Trophoblast cell (in vitro differentiated cells and primary cell): ENCODE measurements around the gene TMEM198.

Experiments used
- DNase-seq, 2 donors: peaks; one replicate each; pipeline ENCODE4 v3.0.0-alpha.2; 2016
- H2AFZ ChIP-seq: 2 replicates; pipeline ENCODE4 v1.6.1; 2013; ENCODE audit warnings: low read length, moderate library complexity, mild to moderate bottlenecking; ENCODE audit not compliant: insufficient read depth, poor library complexity
- H2AK5ac ChIP-seq: 2 replicates; pipeline ENCODE4 v1.6.1; 2013; ENCODE audit warnings: mild to moderate bottlenecking, low read length
- H2BK120ac ChIP-seq: 2 replicates; pipeline ENCODE4 v1.6.1; 2013; ENCODE audit warnings: low read length, mild to moderate bottlenecking, moderate library complexity; ENCODE audit not compliant: insufficient read depth, poor library complexity
- H2BK12ac ChIP-seq: 2 replicates; pipeline ENCODE4 v1.6.1; 2013; ENCODE audit warnings: mild to moderate bottlenecking, low read length, moderate library complexity
- H2BK5ac ChIP-seq: 2 replicates; pipeline ENCODE4 v1.6.1; 2013; ENCODE audit warnings: low read length, low read depth, moderate library complexity, mild to moderate bottlenecking; ENCODE audit not compliant: poor library complexity
- H3K14ac ChIP-seq: 2 replicates; pipeline ENCODE4 v1.6.1; 2013; ENCODE audit warnings: mild to moderate bottlenecking, low read length
- H3K18ac ChIP-seq: 2 replicates; pipeline ENCODE4 v1.6.1; 2013; ENCODE audit warnings: mild to moderate bottlenecking, low read length
- H3K23ac ChIP-seq: 2 replicates; pipeline ENCODE4 v1.6.1; 2013; ENCODE audit warnings: low read length
- H3K27ac ChIP-seq: 2 replicates; pipeline ENCODE4 v1.5.1; 2013; ENCODE audit warnings: low read depth, mild to moderate bottlenecking, inconsistent platforms, low read length, moderate library complexity
- H3K27me3 ChIP-seq: 2 replicates; pipeline ENCODE4 v1.6.1; 2013; ENCODE audit warnings: inconsistent platforms, mild to moderate bottlenecking, low read length, moderate library complexity; ENCODE audit not compliant: insufficient read depth
- H3K36me3 ChIP-seq, 2 experiments: 1 replicate in 1 of 2; 2 replicates in 1 of 2; pipeline ENCODE4 v1.6.1; 2013; ENCODE audit warnings: low read length in 2 of 2, mild to moderate bottlenecking in 2 of 2, moderate library complexity in 1 of 2; ENCODE audit not compliant: insufficient read depth in 2 of 2, control insufficient read depth in 1 of 2
- H3K4ac ChIP-seq: 2 replicates; pipeline ENCODE4 v1.6.1; 2013; ENCODE audit warnings: low read depth, mild to moderate bottlenecking, low read length, moderate library complexity
- H3K4me1 ChIP-seq, 2 experiments: 1 replicate in 1 of 2; 2 replicates in 1 of 2; pipeline ENCODE4 v1.6.1; 2013; ENCODE audit warnings: low read length in 2 of 2, mild to moderate bottlenecking in 2 of 2, moderate library complexity in 1 of 2; ENCODE audit not compliant: insufficient read depth in 2 of 2, control insufficient read depth in 1 of 2
- H3K4me2 ChIP-seq: 2 replicates; pipeline ENCODE4 v1.6.1; 2013; ENCODE audit warnings: inconsistent platforms, mild to moderate bottlenecking, low read length, moderate library complexity
- H3K4me3 ChIP-seq: 2 replicates; pipeline ENCODE4 v1.5.1; 2013; ENCODE audit warnings: mild to moderate bottlenecking, low read depth, low read length, inconsistent platforms
- H3K79me1 ChIP-seq: one replicate; pipeline ENCODE4 v1.6.1; 2013; ENCODE audit warnings: low read length
- H3K79me2 ChIP-seq: 2 replicates; pipeline ENCODE4 v1.6.1; 2013; ENCODE audit warnings: low read length, mild to moderate bottlenecking; ENCODE audit not compliant: control insufficient read depth, insufficient read depth, poor library complexity
- H3K9ac ChIP-seq: 2 replicates; pipeline ENCODE4 v1.6.1; 2013; ENCODE audit warnings: mild to moderate bottlenecking, low read length
- H3K9me3 ChIP-seq: 2 replicates; pipeline ENCODE4 v1.6.1; 2013; ENCODE audit warnings: low read depth, mild to moderate bottlenecking, control low read depth, inconsistent platforms, low read length; ENCODE audit not compliant: insufficient read depth
- H4K12ac ChIP-seq: 2 replicates; pipeline ENCODE4 v1.6.1; 2013; ENCODE audit warnings: low read depth, mild to moderate bottlenecking, low read length, moderate library complexity
- H4K8ac ChIP-seq: 2 replicates; pipeline ENCODE4 v1.6.1; 2013; ENCODE audit warnings: low read depth, mild to moderate bottlenecking, low read length, moderate library complexity
- H4K91ac ChIP-seq: one replicate; pipeline ENCODE4 v1.6.1; 2013; ENCODE audit warnings: low read depth, mild to moderate bottlenecking, low read length, moderate library complexity
- WGBS: extraction: QIAGEN DNeasy Blood & Tissue Kit; methylation state at CpG from one replicate; pipeline ENCODE4 v1.1.7; 2013; ENCODE audit warnings: missing lambda C conversion rate; ENCODE audit not compliant: insufficient read length, insufficient coverage; ENCODE audit errors: extremely low coverage; 5-methylcytosine and 5-hydroxymethylcytosine counted together

TMEM198 gene

GRCh38 chr2:219537657-219538488 is 6.0 kb upstream of the TMEM198 start:
- H3K27me3 ChIP-seq, result no peaks in the 10 kb centered on the region
- no peak overlapping the region for H4K12ac ChIP-seq
- no peaks in the 10 kb centered on the region for H3K9me3 ChIP-seq
- H2AK5ac ChIP-seq, result no peak overlapping the region
- H3K9ac ChIP-seq, result no peak overlapping the region
- peaks cover 3% of the 10 kb centered on the region for H3K79me2 ChIP-seq
- H3K4ac ChIP-seq, result no peak overlapping the region
- no peak overlapping the region for H2BK5ac ChIP-seq
- no CpG with 5 or more reads among the region's 15 CpGs for WGBS
- no peak overlapping the region for H3K4me2 ChIP-seq
- no peak overlapping the region for H3K23ac ChIP-seq
- no peak overlapping the region for H2AFZ ChIP-seq
- peaks cover 8 to 22% of the 10 kb centered on the region in 2 experiments for H3K4me1 ChIP-seq
- no peak overlapping the region for H2BK120ac ChIP-seq
- H3K18ac ChIP-seq, result peak overlapping the region; percentile 29
- H3K27ac ChIP-seq, result peak overlapping the region; percentile 8
- DNase-seq, result peak in 1 of 2 donors; percentile 18
- H4K8ac ChIP-seq, result no peak overlapping the region
- H3K79me1 ChIP-seq, result peaks cover 4% of the 10 kb centered on the region
- H4K91ac ChIP-seq, result no peak overlapping the region
- no peak overlapping the region for H2BK12ac ChIP-seq
- H3K36me3 ChIP-seq, result peaks cover 31 to 33% of the 10 kb centered on the region in 2 experiments
- H3K4me3 ChIP-seq, result no peak overlapping the region
- no peak overlapping the region for H3K14ac ChIP-seq

- DNase-seq, result no peak
- no peak overlapping the region for H2BK12ac ChIP-seq
- no CpG with 5 or more reads among the region's 6 CpGs for WGBS
These were observed 5.3 kb upstream of the TMEM198 start for GRCh38 chr2:219538504-219538951.

GRCh38 chr2:219538956-219539788 is 4.7 kb upstream of the TMEM198 start:
- Histone ChIP-seq H3K18ac (no peak overlapping the region), H3K23ac (no peak overlapping the region), H4K8ac (no peak overlapping the region), H3K4ac (no peak overlapping the region), H2BK120ac (no peak overlapping the region), H2BK5ac (no peak overlapping the region), H4K91ac (no peak overlapping the region), H3K36me3 (peaks cover 31 to 33% of the 10 kb centered on the region in 2 experiments), H3K9me3 (no peaks in the 10 kb centered on the region), H4K12ac (no peak overlapping the region), H3K9ac (no peak overlapping the region), H3K27me3 (no peaks in the 10 kb centered on the region), H3K14ac (no peak overlapping the region), H3K79me1 (peaks cover 9% of the 10 kb centered on the region), H2AFZ (no peak overlapping the region), H3K4me3 (no peak overlapping the region), H3K4me1 (peaks cover 8 to 24% of the 10 kb centered on the region in 2 experiments), H2AK5ac (no peak overlapping the region), H3K27ac (no peak overlapping the region), H2BK12ac (no peak overlapping the region), H3K79me2 (peaks cover 8% of the 10 kb centered on the region), H3K4me2 (no peak overlapping the region)
- WGBS, result no CpG with 5 or more reads among the region's 32 CpGs
- no peak for DNase-seq

More at GRCh38 chr2:219538504-219538951, 5.3 kb upstream of the TMEM198 start:
- Histone ChIP-seq H3K4me2 (no peak overlapping the region), H3K23ac (no peak overlapping the region), H3K4me3 (no peak overlapping the region), H3K14ac (no peak overlapping the region), H3K27ac (peak overlapping the region; percentile 8), H4K8ac (no peak overlapping the region), H2AFZ (no peak overlapping the region), H3K27me3 (no peaks in the 10 kb centered on the region), H3K9ac (no peak overlapping the region), H4K91ac (no peak overlapping the region), H4K12ac (no peak overlapping the region), H3K9me3 (no peaks in the 10 kb centered on the region), H2BK120ac (no peak overlapping the region), H3K4ac (no peak overlapping the region), H2BK5ac (no peak overlapping the region), H3K4me1 (peaks cover 8 to 22% of the 10 kb centered on the region in 2 experiments), H3K18ac (peak overlapping the region; percentile 29), H3K36me3 (peaks cover 31 to 33% of the 10 kb centered on the region in 2 experiments), H3K79me2 (peaks cover 8% of the 10 kb centered on the region), H2AK5ac (no peak overlapping the region), H3K79me1 (peaks cover 9% of the 10 kb centered on the region)

- no peak overlapping the region for H3K18ac ChIP-seq
- no peak overlapping the region for H4K12ac ChIP-seq
- H3K14ac ChIP-seq, result no peak overlapping the region
- H2BK12ac ChIP-seq, result no peak overlapping the region
- no peak overlapping the region for H2BK120ac ChIP-seq
- no peak overlapping the region for H3K9ac ChIP-seq
- no peak overlapping the region for H4K91ac ChIP-seq
- no peak overlapping the region for H2AFZ ChIP-seq
- no CpG with 5 or more reads among the region's 46 CpGs for WGBS
- H3K79me1 ChIP-seq, result peaks cover 9% of the 10 kb centered on the region
- H3K23ac ChIP-seq, result no peak overlapping the region
- no peak overlapping the region for H2BK5ac ChIP-seq
- H3K4me3 ChIP-seq, result no peak overlapping the region
- no peak overlapping the region for H3K4ac ChIP-seq
- DNase-seq, result no peak
- H3K4me2 ChIP-seq, result no peak overlapping the region
- no peak overlapping the region for H2AK5ac ChIP-seq
- peaks cover 8% of the 10 kb centered on the region for H3K79me2 ChIP-seq
- no peak overlapping the region for H3K27ac ChIP-seq
- peaks cover 31 to 33% of the 10 kb centered on the region in 2 experiments for H3K36me3 ChIP-seq
- no peaks in the 10 kb centered on the region for H3K27me3 ChIP-seq
- no peaks in the 10 kb centered on the region for H3K9me3 ChIP-seq
- no peak overlapping the region for H4K8ac ChIP-seq
- H3K4me1 ChIP-seq, result peaks cover 10 to 28% of the 10 kb centered on the region in 2 experiments
These were observed 3.7 kb upstream of the TMEM198 start for GRCh38 chr2:219539926-219540678.
